Measurements from ENCODE around the gene ITGB6.
"Not testable (repeated sequence)": the region's sequence is repeated elsewhere in the genome, so short reads cannot be mapped to it uniquely, and the experiment has no call there.

The ITGB6 gene

GRCh38 chr2:160141912-160142311 lies 58.2 kb downstream of the ITGB6 start:
- DNase-seq = no peak

DNA sequence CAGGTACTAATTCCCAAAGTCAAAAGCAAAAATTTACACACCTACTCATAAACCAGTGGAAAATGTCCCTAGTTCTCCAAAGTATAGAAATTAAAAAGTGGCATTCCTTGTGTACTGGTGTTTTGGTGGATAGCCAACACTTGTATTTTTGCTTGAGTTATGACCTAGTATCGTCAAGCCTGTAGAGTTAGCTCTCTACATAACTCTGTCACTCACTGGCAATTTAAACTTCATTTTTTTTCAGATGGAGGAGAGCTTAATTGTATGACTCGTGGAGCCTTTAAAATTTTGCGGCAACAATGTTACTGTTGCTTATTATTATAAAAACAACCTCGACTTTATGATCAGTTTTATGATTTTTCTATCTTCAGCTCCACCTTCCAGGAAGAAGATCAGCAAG lies 58.7 kb downstream of the ITGB6 start:
- no peak for DNase-seq

DNA sequence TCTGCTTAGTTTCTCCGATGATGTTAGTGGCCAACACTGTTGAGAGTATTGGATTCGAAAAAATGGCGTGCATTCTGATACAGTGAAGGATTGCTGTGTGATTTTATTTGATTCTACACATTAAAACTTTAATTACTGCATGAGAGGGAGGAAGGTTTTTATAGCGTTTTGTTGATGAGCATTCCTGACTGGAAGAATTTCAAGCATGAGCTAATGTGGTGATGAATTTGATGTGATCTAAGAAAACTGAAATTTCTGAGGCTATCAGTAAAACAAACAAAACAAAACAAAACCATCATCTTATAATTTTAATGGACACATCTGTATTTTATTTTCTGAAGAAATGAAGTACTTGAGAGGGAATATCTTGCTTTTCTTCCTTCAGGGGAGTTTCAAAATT lies 59.6 kb downstream of the ITGB6 start:
- no peak for DNase-seq

- DNase-seq = no peak
These were observed 60.1 kb downstream of the ITGB6 start for GRCh38 chr2:160139991-160140390.

GRCh38 chr2:160139350-160139749 lies 60.7 kb downstream of the ITGB6 start:
- no peak for DNase-seq

DNA sequence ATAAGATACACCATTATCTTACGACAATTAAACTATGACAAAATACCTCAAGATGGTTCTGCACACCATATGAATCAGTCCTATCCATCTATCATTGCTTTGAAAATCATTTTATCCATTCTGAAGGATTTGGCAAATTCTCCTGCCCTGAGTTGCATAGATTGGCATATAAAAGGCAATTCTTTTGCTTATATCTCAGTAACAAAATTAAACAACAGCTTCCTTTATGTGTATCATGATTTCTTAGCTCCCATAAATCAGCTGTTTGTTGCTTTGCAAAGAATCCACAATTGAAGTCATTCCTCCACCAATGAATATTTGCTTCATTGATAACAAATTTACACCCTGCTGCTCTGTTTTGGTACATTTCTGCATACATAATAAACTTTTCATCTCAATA lies 61.7 kb downstream of the ITGB6 start:
- no peak for DNase-seq

DNA sequence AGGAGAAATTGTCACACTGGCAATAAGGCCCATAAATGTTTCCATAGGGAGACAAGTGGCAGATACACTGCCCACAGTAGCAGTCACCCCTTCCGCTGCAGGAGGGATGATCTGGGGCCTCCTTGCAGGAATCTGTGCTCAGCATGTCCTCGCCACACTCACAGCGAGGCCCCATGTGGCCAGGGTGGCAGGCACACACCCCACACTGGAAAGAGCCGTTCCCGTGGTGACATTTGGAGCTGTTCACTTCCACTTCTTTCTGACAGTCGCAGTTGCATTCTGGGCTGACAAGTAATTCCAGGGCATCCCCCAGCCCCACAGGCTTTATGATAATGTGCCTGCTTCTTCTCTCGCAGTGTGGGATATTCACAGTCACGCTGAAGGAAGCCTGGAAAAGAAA lies 62.6 kb downstream of the ITGB6 start:
- no peak for DNase-seq

DNA sequence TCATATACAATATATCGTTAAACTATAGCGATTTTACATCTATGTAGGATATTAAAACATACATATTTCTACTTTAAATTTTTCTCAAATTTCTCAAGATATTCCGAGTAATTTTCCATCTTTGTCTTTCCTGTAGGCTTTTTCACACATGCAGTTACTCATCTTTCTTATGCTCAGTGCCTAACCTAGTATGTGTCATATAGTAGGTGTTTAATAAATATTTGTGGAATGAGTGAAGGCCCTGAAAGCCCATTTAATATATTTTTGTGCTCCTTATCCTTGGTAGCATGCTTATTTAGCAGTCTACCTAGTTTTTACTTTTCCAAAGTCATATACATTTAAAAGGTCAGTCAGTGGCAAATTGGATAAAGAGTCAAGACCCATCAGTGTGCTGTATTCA lies 67.3 kb downstream of the ITGB6 start:
- DNase-seq = no peak

GRCh38 chr2:160126756-160127155 lies 73.3 kb downstream of the ITGB6 start:
- DNase-seq = no peak

- DNase-seq = no peak
These were observed 73.8 kb downstream of the ITGB6 start for GRCh38 chr2:160126315-160126714.

- no peak for DNase-seq
These were observed 74.2 kb downstream of the ITGB6 start for GRCh38 chr2:160125828-160126227.

DNA sequence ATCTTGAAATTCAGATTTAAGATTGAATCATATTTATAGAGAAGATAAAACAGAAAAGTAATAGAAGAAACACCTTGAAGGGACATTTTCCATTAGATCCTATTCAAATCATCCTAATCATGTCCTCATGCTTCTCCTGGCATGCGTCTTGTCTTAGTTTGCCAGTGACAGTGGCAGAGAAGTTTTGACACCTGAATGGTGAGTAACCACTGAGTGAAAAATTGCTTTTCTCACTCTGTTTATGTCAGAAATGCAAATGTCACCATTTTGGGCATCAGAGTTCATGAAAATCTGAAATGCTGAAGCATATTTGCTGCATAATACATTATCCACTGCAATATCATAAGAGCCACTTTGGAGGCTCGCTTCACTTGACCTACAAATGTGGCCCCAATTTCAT lies 74.7 kb downstream of the ITGB6 start:
- no peak for DNase-seq

DNA sequence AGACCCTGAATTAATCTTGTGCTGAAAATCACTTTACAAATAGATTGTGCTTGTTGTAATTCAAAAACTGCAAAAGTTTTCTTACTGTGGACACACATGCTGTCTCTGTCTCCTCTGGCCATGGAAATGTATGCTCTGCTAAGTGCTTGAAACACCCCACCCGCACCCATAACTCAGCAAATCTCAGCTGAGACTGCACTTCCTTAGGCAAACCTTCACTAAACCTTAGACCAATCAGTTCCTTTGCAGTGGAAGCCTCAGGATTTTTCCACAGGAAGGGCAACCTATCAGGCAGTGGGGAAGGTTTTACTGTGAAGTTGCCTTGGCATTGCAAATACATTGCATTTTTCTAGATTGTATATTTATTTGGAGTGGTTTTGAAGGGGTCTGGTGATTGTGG lies 75.5 kb downstream of the ITGB6 start:
- DNase-seq = no peak

DNA sequence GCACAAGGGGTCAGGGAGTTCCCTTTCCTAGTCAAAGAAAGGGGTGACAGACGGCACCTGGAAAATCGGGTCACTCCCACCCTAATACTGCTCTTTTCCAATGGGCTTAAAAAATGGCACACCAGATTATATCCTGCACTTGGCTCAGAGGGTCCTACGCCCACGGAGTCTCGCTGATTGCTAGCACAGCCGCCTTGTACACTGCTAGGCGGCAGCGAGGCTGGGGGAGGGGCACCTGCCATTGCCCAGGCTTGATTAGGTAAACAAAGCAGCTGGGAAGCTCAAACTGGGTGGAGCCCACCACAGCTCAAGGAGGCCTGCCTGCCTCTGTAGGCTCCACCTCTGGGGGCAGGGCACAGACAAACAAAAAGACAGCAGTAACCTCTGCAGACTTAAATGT lies 85.4 kb downstream of the ITGB6 start:
- DNase-seq = not testable (repeated sequence)

DNA sequence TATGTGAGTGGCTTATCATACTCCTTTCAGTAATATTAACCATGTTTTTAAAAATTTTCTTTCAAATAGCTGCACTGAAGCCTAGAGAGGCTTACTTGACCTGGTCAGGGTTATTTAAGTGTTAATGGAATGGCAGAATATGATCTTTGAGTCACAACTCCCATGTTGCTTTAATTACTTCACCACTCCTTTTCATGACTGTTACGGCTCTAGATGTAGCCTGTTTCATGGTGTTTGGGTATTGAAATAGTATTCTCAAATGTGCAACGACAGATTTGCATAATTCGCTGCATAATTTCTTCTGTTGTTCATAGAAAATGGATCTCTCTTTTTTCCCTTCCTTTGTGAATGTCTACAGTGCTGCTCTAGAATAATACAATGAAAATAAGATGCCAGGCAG lies 86.1 kb downstream of the ITGB6 start:
- no peak for DNase-seq

DNA sequence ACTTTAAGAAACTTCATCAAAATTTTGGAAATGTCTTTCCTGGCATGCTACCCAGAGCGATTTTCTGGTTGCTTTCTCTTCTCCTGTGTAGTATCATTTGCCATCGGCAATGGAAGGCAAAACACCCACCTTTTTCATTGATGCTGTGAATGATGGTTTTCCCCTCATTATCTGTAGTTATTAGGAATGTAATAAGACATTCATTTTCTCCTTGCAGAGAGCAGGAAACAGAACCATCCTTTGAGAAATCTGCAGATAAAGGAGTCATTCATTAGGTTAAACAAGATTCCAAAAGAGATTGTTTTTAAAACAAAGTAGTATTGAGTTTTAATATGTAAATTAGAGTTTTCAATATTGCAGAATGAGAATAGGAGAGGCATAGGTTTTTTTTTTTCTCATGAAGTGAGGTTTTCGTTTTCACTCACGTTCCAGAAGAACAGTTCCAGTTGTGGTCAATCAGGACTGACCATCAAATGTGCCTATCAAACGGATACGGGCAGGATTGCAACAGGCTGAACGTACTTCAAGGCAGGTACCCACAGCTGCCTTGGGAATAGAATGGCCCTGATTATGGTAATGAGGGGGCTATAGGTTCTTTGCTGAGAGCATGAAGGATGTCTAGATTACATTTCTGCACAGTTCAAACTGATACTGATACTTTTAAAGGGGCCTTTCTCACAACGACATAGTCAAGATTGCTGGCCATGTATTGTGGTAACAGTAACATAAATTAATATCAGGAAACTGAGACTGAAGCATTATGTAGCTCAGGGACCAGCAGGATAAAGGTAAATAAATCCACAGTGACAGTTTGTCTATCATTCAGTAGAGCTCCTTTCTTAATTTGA lies 87.9 kb downstream of the ITGB6 start:
- no peak for DNase-seq

DNA sequence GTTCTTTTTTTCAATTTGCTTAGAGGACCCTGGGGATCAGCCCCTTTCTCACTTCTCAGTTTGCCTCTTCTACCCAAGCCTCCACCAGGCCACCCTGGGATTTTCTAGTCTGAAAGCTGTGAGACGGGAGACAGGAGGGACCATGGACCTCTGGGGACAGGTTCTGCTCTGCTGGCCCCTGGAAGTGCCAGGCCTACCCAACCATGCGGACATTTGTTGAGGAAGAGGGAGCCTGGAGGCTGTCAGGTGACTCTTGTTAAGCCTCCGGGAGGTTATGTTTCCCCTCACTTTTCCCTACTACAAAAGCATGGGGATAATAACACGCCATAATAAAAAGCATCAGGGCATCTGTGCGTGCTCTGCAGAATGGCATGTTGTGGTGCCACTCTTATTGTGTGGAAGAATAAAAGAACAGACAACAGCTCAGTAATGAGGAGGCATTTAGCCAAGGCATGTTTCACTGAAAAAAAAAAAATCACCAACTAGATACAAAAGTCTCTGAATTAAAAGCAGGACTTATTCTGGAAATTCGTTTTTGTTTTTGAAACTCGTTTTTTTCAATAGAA lies 89.3 kb downstream of the ITGB6 start:
- DNase-seq = no peak

- peak in 39 of 56 donors; percentile 1 to 65 (median 22) for DNase-seq
These were observed 90.0 kb downstream of the ITGB6 start for GRCh38 chr2:160109939-160110673.

- DNase-seq = no peak
These were observed 90.8 kb downstream of the ITGB6 start for GRCh38 chr2:160109243-160109642.

DNA sequence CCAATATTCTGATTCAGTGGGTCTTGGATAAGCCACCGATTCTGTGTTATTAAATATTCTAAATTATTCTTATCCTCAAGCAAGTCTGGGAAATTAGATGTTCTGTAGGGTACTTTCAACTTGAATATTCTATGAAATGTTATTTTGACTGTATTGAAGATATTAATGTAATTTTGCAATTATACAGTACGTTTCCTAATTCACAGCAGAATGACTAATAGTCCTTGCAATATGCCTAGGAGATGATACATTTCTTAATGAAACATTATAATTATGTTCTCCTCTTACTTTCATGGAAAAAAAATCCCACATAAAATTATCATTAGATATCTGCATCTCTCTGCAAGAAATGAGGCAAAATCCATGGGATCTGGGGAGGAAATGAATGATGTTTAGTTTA lies 91.4 kb downstream of the ITGB6 start:
- no peak for DNase-seq

DNA sequence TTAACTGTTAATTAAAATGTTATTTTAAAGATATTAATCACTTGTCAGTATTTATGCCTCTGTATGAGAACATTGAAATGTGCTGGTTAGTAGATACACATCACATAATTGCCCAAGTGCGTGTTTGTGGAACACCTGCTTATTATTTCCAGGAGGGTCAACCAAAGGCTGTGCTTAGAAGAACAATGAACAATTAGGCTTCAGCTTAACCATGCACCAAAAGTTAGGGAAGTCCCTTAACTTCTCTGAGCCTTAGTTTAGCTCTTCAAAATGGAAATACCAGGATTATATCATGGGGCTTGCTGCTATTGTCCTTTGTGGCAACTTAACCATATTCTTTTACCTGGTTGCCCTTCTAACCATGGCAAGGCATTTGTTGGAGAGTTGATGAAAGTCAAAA lies 94.7 kb downstream of the ITGB6 start:
- DNase-seq = no peak

DNA sequence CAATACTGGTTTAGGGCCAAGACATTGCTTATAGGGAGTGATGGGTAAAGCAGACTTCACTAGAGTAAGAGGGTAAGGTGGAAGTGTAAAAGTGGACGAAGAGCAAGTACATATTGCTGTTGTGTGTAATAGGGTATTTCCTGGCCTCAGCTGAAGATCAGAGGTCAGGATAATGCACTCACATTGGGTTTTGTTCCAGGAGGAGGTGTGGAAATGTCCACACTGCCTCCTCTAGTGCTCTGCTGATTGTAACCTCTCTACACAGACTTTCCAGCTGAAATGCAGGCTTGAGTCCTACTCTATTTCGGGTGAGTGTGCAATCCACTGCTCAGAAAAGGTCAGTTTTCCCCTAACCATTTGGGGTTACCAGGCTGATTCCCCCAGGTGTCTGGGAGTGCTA lies 96.0 kb downstream of the ITGB6 start:
- DNase-seq = no peak

DNA sequence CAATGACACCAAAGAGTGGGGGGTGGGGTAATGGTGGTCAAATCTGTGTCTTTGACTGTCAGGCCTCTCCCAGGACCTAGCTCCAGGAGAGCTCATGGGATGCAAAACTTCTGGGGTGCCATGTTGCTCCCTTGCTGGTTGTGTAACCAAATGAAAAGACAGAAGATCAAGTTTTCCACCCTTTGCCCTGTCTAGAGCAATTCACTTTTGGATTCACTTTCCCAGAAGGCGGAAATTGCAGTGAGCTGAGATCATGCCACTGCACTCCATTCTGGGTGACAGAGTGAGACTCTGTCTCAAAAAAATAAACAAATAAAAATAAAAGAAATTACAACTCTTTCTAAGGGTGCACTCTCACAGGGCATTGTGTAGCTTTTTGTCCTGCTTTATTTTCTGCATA lies 102.7 kb downstream of the ITGB6 start:
- no peak for DNase-seq
